Activated CD4-positive, alpha-beta T cell treated with anti-CD3 and anti-CD28 coated beads, Interleukin-2, amount 10 ng/mL, durations not matched to agents 24 days and 14 days (primary cell): Measurements from ENCODE around the gene MTG1. TPM values are rescaled to one million over a fixed set of nuclear protein-coding genes. Genes with fewer than 3 reads are reported as not detected.

ENCODE experiments used
- DNase-seq: peaks from one replicate; pipeline ENCODE4 v3.0.0; 2022
- H3K27ac Mint-ChIP-seq: one replicate; pipeline ENCODE4 v1.8.0; 2022; ENCODE audit warnings: mild to moderate bottlenecking, mixed read lengths
- H3K27me3 Mint-ChIP-seq: one replicate; pipeline ENCODE4 v1.8.0; 2022; ENCODE audit warnings: mixed read lengths
- H3K36me3 Mint-ChIP-seq: one replicate; pipeline ENCODE4 v1.8.0; 2022; ENCODE audit warnings: low read depth, mild to moderate bottlenecking, mixed read lengths
- H3K4me1 Mint-ChIP-seq: one replicate; pipeline ENCODE4 v1.8.0; 2021; ENCODE audit warnings: mixed read lengths
- H3K4me3 Mint-ChIP-seq: one replicate; pipeline ENCODE4 v1.8.0; 2022; ENCODE audit warnings: mild to moderate bottlenecking, moderate library complexity, mixed read lengths
- H3K9me3 Mint-ChIP-seq: one replicate; pipeline ENCODE4 v1.8.0; 2021; ENCODE audit warnings: mixed read lengths
- intact Hi-C: fragments of 100-400 bp; cut with micrococcal nuclease; formaldehyde crosslinking; loops from one replicate; pipeline ENCODE4 v1.15.1; 2023
- total RNA-seq: library from RNA; stranded (reverse); gene quantifications from 2 replicates; pipeline ENCODE4 v1.2.3, GENCODE V29; 2022

The MTG1 gene
- total RNA-seq, 1 donor from 2014 or later, result 66.8 TPM

DNA sequence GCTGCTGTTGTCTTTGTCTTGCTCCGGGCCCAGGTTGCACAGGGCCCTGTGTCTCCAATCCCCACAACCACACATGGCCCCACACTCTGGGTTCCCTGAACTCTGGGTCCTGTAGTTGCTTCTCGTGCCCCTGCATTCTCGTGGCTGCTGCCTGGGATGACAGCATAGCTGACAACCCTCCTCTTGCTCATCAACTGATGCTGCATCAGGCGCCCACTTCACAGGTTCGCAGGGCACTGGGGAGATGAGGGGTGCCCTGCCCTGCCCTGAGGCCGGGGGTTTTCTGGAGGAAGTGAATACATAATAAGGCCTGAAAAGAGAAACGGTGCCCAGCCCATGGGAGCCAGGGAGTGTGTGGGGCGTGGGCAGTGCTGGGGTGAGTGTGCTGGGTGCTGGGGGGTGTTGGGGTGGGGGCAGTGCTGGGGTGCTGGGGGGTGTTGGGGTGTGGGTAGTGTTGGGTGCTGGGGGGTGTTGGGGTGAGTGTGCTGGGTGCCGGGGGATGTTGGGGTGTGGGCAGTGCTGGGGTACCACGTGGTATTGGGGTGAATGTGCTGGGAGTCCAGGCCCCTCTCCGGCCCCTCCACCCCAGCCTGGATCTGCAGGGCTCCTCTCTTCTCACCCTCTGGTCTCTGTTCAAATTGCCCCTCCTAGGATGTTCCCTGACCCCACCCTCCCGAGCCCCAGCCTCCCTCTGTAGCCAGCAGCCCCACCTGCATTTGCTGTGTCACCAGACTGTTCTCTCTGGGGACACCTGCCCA, 2.0 kb upstream of the MTG1 start:
- H3K9me3 Mint-ChIP-seq, result no peaks in the 10 kb centered on the region
- no peak for DNase-seq
- peaks cover 44% of the 10 kb centered on the region for H3K4me1 Mint-ChIP-seq
- peak overlapping the region; percentile 73 for H3K4me3 Mint-ChIP-seq
- H3K27me3 Mint-ChIP-seq, result no peaks in the 10 kb centered on the region
- peak overlapping the region; percentile 96 for H3K27ac Mint-ChIP-seq
- H3K36me3 Mint-ChIP-seq, result peaks cover 18% of the 10 kb centered on the region
- intact Hi-C loops, result loop anchor here (5.0 kb wide), 2 partner anchors 65 to 85 kb away; partner anchors contain the start of genes TUBGCP2 and ZNF511

DNA sequence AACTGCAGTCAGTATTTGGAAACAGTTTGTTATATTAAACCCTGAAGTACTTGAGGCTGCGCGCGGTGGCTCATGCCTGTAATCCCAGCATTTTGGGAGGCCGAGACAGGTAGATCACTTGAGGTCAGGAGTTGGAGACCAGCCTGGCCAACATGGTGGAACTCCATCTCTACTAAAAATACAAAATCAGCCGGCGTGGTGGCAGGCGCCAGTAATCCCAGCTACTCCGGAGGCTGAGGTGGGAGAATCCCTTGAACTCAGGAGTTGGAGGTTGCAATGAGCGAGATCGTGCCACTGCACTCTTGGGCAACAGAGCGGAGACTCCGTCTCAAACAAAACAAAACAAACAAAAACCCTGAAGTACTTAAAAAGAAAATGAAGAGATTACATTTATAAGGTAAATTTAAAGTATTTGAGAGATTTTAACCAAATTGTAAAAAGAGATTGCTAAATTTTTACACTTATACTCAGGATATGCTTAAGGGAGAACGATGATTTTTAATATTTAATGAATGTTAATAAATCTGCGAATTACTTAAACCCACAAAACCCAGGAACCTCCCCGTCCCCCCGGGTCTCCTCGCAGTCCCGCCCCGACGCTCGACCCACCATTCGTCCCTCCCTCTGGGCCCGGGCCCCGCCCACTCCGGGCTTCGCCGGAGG, 425 bp upstream of the MTG1 start:
- DNase-seq, result peak; percentile 62
- no peaks in the 10 kb centered on the region for H3K9me3 Mint-ChIP-seq
- intact Hi-C loops, result loop anchor here (1.0 to 5.0 kb wide), 4 partner anchors 15 to 86 kb away; partner anchors contain the start of genes TUBGCP2 and ZNF511
- no peaks in the 10 kb centered on the region for H3K27me3 Mint-ChIP-seq
- H3K4me3 Mint-ChIP-seq, result peak overlapping the region; percentile 97
- peaks cover 42% of the 10 kb centered on the region for H3K4me1 Mint-ChIP-seq
- peak overlapping the region; percentile 98 for H3K27ac Mint-ChIP-seq
- peaks cover 31% of the 10 kb centered on the region for H3K36me3 Mint-ChIP-seq

DNA sequence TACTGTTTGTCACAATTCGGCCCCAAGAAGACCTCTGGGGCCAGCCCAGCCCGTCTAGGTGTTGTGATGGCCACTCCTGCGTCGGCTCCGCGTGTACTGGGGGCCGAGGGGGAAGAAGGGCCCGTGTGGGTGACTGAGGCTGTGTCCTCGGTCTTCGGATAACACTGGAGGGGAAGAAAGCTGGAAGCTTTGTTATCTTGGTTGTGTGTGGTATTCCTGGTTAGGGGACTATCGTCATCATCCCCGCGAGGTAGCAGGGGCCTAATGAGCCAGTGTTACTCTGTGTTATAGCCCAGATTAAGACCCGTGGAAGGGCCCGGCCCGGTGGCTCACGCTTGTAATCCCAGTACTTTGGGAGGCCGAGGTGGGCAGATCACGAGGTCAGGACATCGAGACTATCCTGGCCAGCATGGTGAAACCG, 854 bp downstream of the MTG1 start:
- Mint-ChIP-seq H3K27ac (peak overlapping the region; percentile 98), H3K9me3 (no peaks in the 10 kb centered on the region), H3K36me3 (peaks cover 43% of the 10 kb centered on the region), H3K27me3 (no peaks in the 10 kb centered on the region), H3K4me3 (peak overlapping the region; percentile 97), H3K4me1 (peaks cover 36% of the 10 kb centered on the region)
- intact Hi-C loops, result loop anchor here (1.0 to 5.0 kb wide), 4 partner anchors 17 to 88 kb away; partner anchors contain the start of genes TUBGCP2 and ZNF511
- no peak for DNase-seq

DNA sequence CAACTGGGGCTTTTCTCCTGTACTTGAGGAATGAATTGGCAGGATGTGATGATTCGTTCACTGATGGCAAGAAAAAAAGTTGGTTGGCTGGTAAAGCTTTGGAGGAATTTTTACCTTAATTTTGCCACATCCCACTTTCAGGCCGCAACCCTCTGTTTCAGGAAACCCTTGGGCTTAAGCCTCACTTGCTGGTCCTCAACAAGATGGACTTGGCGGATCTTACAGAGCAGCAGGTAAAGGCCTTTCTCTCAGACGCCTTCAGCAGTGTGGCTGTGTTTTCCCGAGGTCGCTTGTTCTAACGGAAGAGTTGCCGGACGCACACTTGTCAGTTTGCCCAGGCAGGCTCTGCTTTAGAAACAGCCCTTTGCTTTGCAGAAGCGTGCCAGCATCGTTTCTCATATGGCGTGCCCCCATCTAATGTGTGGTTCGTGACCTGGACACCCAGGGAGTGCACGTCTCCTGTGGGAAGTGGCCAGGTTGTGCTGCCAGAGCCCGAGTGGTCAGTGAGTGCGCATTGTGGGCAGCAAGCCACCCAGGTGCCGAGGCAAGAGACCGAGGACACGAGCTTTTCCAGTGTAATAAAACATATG, 2.2 kb downstream of the MTG1 start:
- peaks cover 48% of the 10 kb centered on the region for H3K36me3 Mint-ChIP-seq
- no peaks in the 10 kb centered on the region for H3K27me3 Mint-ChIP-seq
- H3K9me3 Mint-ChIP-seq, result no peaks in the 10 kb centered on the region
- peak overlapping the region; percentile 97 for H3K4me3 Mint-ChIP-seq
- intact Hi-C loops, result no loop called here
- no peak for DNase-seq
- H3K4me1 Mint-ChIP-seq, result peaks cover 37% of the 10 kb centered on the region
- no peak overlapping the region for H3K27ac Mint-ChIP-seq

DNA sequence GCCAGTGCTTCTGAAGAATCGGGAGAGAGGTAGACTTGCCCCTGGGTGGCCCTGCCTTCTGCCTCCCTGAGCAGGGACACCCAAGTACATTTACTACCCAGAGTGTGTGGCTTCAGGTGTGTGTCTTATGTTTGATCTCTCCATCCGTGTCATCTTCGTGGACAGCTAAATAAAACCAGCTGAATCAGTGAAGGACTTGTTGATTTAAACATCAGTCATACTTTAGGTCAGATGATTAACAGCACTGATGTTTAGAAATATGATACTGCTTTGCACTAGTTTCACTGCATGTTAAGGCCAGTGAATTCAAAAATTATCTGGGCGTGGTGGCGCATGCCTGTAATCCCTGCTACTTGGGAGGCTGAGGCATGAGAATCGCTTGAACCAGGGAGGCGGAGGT, 4.0 kb downstream of the MTG1 start:
- Mint-ChIP-seq H3K27me3 (no peaks in the 10 kb centered on the region), H3K36me3 (peaks cover 57% of the 10 kb centered on the region), H3K4me1 (peaks cover 35% of the 10 kb centered on the region), H3K4me3 (no peak overlapping the region), H3K27ac (no peak overlapping the region), H3K9me3 (no peaks in the 10 kb centered on the region)
- no peak for DNase-seq
- intact Hi-C loops, result no loop called here

DNA sequence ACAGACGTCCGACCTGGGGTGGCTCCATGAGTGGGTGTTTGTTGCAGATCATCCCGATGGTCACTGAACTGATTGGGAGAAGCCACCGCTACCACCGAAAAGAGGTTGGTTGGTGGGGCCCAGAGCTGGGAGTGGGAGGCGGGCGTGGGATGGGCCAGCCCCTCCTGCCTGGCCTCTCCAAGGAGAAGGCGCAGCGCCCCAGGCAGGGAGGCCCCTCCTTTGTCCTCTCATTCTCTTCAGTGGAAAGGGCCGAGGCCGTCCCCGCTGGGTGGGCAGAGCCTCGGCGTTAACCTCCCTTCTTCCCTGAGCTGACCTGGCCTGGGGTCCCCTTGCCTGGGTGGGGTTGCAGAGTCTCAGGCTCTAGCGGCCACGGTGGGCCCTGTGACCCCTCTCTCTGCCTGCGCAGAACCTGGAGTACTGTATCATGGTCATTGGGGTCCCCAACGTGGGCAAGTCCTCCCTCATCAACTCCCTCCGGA, 5.2 kb downstream of the MTG1 start:
- peaks cover 33% of the 10 kb centered on the region for H3K4me1 Mint-ChIP-seq
- H3K9me3 Mint-ChIP-seq, result no peaks in the 10 kb centered on the region
- no peak overlapping the region for H3K4me3 Mint-ChIP-seq
- peaks cover 67% of the 10 kb centered on the region for H3K36me3 Mint-ChIP-seq
- H3K27me3 Mint-ChIP-seq, result no peaks in the 10 kb centered on the region
- H3K27ac Mint-ChIP-seq, result no peak overlapping the region
- intact Hi-C loops, result no loop called here
- DNase-seq, result no peak

DNA sequence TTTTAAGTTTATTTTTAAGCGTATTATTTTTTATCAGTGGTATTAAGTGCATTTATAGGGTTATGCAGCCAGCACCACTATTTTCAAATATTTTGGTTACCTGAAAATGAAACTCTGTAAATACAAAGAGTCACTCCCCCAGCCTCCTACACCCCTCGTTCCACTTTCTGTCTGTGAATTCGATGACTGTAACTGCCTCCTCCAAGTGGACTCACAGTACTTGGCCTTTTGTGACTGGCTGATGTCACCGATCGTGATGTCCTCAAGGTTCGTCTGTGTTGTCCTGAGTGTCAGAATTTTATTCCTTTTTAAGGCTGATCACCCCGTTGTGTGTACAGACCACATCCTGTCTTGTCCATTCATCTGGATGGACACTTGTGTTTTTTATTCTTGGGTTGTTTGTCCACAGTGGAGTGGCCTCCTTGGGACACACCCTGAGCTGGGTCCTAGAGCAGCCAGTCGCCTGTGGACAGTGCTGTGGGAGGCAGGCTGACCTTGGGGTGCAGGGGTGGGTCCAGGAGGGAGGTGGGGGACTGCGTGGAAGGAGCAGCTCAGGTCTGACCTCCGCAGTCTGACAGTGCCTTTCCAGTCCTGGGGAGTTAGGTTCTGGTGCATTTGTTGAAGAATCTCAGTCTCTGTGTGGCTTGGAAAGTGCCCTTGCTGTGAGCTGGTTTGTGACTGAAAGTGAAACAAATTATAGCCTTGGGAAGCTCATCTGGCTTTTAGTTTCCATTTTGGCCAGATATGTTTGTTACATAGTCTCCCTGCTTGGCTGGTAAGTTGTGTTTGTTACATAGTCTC, 6.9 kb downstream of the MTG1 start:
- Mint-ChIP-seq H3K9me3 (no peaks in the 10 kb centered on the region), H3K27me3 (no peaks in the 10 kb centered on the region), H3K27ac (peak overlapping the region; percentile 68), H3K4me3 (peak overlapping the region; percentile 65), H3K36me3 (peaks cover 73% of the 10 kb centered on the region), H3K4me1 (peaks cover 31% of the 10 kb centered on the region)
- intact Hi-C loops, result no loop called here
- peak; percentile 78 for DNase-seq

DNA sequence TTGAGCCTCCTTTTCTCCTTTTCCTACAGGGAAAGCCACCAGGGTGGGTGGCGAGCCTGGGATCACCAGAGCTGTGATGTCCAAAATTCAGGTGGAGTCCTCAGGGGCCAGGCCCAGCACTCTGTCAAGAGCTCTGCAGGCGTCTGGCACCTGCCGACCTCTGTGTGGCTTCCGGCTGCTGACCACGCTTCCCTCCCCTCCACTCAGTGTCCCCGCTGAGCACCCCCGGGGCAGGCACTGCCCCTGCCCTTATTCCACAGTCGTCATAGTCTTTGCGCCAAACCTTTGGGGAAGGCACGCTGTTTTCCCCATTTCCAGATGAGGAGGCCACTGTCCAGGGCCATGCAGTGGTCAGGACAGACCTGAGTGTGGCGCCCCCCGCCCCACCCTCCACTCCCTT, 7.5 kb downstream of the MTG1 start:
- Mint-ChIP-seq H3K4me3 (peak overlapping the region; percentile 65), H3K4me1 (peaks cover 36% of the 10 kb centered on the region), H3K27ac (peak overlapping the region; percentile 68), H3K9me3 (no peaks in the 10 kb centered on the region), H3K36me3 (peaks cover 76% of the 10 kb centered on the region), H3K27me3 (no peaks in the 10 kb centered on the region)
- DNase-seq, result no peak
- intact Hi-C loops, result no loop called here

DNA sequence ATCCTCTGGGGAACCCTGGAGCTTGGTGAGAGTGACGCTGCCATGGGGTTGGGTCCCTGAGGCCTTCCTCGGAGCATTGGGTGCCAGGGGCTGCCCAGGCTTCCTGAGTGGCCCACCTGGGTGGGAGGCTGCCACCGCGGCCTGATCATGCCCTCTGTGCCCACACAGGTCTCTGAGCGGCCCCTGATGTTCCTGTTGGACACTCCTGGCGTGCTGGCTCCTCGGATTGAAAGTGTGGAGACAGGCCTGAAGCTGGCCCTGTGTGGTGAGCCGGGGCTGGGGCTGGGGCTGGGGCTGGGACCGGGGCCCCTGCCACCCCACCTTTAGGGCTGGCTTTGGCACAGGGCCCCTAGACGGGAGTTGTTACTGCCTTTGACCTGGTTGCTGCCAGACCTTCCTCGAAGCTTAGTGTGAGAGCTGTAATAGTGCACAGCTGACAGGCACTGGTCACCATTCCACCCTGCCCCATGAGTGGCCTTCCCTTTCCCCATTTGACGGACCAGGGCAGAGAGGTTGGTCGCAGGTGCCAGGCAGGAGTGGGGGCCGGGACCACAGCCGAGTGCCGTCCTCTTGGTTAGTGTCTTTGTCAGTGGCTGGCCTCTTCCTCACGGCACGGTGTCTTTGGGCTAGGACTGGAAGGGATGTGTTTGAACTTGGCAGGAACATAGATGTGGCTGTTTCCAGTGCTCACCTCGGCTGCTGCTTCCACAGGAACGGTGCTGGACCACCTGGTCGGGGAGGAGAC, 8.2 kb downstream of the MTG1 start:
- Mint-ChIP-seq H3K9me3 (no peaks in the 10 kb centered on the region), H3K27me3 (no peaks in the 10 kb centered on the region), H3K27ac (peak overlapping the region; percentile 34), H3K4me3 (no peak overlapping the region), H3K4me1 (peaks cover 33% of the 10 kb centered on the region), H3K36me3 (peaks cover 77% of the 10 kb centered on the region)
- DNase-seq, result no peak
- intact Hi-C loops, result no loop called here

DNA sequence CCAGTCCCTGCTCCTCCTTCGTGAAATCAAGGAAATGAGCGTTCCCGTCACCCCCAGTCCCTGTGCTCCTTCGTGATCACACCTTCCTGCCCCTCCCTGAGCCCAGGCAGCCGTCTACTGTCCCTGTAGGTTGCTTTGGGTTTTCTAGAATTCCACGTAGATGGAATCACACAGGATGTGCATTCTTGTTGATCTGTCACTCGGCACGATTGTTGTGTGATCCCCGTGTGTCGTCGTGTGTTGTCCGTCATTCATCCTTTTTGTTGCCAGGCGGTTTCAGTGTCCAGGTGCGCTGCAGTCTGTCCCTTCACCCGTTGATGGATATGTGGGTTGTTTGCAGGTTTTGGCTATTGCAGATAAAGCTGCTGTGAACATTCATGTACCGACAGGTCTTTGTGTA, 9.4 kb downstream of the MTG1 start:
- H3K4me3 Mint-ChIP-seq, result no peak overlapping the region

DNA sequence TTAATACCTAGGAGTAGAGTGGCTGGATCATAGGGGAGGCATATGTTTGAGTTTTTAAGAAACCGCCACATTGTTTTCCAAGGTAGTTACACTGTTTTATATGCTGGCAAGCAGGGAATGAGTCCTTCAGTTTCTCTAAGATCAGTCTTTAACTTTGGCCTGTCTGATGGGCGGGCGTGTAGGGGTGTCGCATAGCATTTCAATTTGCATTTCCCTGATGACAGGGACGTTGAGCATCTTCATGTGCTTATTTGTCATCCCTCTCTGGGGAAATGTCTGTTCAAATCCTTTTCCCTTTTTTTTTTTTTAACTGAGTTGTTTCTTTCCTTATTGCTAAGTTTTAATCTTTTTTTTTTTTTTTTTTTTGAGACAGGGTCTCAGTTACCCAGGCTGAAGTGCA, 9.8 kb downstream of the MTG1 start:
- H3K36me3 Mint-ChIP-seq, result peaks cover 77% of the 10 kb centered on the region
- peaks cover 9% of the 10 kb centered on the region for H3K9me3 Mint-ChIP-seq
- peaks cover 33% of the 10 kb centered on the region for H3K4me1 Mint-ChIP-seq
- no peak for DNase-seq
- intact Hi-C loops, result no loop called here
- no peaks in the 10 kb centered on the region for H3K27me3 Mint-ChIP-seq
- H3K27ac Mint-ChIP-seq, result no peak overlapping the region
- H3K4me3 Mint-ChIP-seq, result no peak overlapping the region

More for the DNA sequence above, 9.4 kb downstream of the MTG1 start:
- peaks cover 76% of the 10 kb centered on the region for H3K36me3 Mint-ChIP-seq
- intact Hi-C loops, result no loop called here
- no peak overlapping the region for H3K27ac Mint-ChIP-seq
- peaks cover 33% of the 10 kb centered on the region for H3K4me1 Mint-ChIP-seq
- no peak for DNase-seq
- peaks cover 5% of the 10 kb centered on the region for H3K9me3 Mint-ChIP-seq
- H3K27me3 Mint-ChIP-seq, result no peaks in the 10 kb centered on the region

DNA sequence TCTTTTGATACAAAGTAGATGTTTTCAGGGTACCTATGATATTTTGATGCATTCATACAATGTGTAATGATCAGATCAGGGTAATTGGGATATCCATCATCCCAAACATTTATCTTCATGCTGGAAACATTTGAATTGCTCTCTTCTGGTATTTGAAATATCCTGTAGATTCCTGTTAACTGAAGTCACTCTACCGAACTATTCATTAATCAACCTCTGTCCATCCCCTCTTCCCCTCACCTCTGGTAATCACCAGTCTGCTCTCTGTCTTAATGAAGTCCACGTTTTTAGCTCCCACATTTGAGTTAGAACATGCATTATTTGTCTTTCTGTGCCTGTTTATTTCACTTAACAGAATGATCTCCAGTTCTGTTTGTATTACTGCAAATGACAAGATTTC, 11.3 kb downstream of the MTG1 start:
- no peak overlapping the region for H3K4me3 Mint-ChIP-seq
- H3K36me3 Mint-ChIP-seq, result peaks cover 79% of the 10 kb centered on the region
- intact Hi-C loops, result no loop called here
- no peak for DNase-seq
- no peak overlapping the region for H3K27ac Mint-ChIP-seq
- H3K27me3 Mint-ChIP-seq, result no peaks in the 10 kb centered on the region
- peaks cover 31% of the 10 kb centered on the region for H3K4me1 Mint-ChIP-seq
- H3K9me3 Mint-ChIP-seq, result peaks cover 20% of the 10 kb centered on the region
